GM18867 (cell line): ENCODE measurements around the gene PAX7.

Experiments
- ATAC-seq: cut with Tn5 transposase; IDR thresholded peaks from one replicate; pipeline ENCODE4 v1.9.1; 2021; ENCODE audit warnings: mild to moderate bottlenecking, moderate library complexity; ENCODE audit not compliant: unreplicated experiment

Gene PAX7

GRCh38 chr1:18789246-18789645 is 158.6 kb downstream of the PAX7 start:
- ATAC-seq = no peak

DNA sequence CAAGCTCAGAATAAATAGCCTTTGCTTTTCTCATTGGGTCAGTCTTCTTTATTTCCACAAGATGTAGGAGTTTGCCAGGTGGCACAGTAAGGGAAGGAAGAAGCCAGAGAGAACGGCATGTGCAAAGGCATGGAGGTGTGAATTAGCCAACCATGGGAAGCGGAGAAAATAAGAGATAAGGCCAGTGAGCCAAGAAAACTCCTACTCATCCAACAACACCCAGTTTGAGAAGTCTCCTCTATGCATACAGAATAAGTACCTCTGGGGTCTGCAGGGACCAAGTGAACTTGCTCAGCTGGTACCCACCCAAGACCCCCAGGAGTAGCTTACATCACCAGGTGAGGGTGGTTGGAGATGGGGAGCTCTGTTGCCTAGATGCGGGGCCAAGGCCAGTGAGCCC is 162.1 kb downstream of the PAX7 start:
- no peak for ATAC-seq

DNA sequence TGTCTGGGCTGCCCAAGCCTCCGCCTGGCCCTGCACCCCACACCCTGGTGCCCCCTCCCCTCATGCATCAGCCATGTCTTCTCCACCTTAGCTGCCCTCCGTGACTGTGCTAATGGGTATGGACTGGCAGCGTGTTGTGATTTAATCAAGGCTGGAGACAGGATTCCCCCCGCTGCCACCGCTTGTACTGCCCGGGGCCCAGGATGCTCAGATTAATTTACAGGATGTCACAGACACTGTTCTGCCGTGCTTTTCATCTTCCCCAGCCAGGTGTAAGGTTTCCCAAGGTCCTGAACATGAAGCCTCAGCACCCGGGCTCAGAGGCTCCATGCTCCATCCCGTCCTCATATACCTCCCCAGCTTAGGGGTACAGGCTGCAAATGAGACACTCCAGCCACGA is 162.5 kb downstream of the PAX7 start:
- ATAC-seq = no peak

DNA sequence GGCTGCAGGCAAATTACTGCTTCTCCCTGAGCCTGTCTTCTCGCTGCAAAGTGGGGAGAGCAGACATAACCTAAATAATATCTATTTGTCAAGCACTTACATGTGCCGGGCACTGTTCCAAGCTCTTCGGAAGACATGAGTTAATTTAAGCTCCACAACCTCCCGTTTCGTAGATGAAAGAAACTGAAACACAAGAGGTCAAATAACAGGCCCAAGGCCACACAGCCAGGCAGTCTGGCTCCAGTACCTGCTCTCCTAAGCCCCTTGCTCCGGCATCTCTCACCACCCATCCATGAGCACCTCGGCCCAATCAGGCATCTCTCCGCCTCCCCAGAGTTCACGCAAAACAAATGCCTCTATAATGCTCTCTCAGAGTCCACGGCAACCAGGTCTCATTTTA is 163.4 kb downstream of the PAX7 start:
- no peak for ATAC-seq

DNA sequence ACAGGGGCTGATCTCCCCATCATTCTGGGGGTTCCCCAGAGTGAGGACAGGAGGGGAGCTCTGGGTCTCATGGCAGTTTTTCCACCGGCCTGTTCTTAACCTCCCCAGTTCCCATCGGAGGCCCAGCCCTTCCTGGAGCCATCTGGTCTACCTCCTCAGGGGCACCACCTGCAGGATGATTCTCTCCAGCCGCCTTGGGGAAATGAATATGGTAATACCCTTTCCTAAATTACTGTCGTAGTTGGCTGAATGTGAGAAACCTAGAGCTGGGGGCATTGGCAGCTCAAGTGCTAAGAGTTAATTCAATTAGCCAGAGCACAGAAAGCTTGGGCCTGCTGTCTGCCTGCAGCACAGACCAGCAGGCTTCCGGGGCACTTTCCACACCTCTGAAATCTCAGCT is 163.9 kb downstream of the PAX7 start:
- no peak for ATAC-seq

DNA sequence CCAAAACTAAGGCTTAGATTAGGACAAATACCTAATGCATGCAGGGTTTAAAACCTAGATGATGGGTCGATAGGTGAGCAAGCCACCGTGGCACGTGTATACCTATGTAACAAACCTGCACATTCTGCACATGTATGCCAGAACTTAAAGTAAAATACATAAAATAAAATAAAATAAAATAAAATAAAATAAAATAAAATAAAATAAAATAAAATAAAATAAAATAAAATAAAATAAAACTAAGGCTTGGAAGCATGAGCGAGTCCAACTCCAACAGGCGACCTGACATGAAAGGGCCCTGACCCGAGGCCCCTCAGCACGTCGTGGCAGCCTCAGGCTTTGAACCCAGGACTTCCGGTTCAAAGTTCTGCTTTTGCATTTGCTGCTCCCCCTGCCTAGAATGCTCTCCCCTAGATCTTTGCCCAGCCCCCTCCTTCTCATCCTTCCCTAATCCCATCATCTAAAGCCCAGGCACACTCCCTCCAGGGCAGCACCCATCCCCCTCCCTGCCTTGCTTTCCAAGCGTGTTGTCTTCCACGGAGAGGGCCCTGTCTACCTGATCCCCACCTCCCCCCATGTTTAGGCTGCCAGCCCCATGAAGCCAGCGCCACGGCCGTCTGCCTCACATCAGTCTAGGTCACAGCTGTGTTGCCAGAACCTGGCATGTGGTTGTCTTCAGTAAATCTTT is 164.5 kb downstream of the PAX7 start:
- no peak for ATAC-seq

- ATAC-seq = no peak
These were observed 166.3 kb downstream of the PAX7 start for GRCh38 chr1:18796950-18797349.
